GM11168 (cell line): Measurements from ENCODE around the gene RBBP8.

ENCODE experiments used
- in situ Hi-C: fragments of 300-500 bp; cut with MboI; formaldehyde crosslinking; loops from one replicate; pipeline ENCODE4 v1.12.0; 2022; ENCODE audit warnings: low sequenced_read_pairs; ENCODE audit not compliant: unreplicated experiment

The RBBP8 gene

DNA sequence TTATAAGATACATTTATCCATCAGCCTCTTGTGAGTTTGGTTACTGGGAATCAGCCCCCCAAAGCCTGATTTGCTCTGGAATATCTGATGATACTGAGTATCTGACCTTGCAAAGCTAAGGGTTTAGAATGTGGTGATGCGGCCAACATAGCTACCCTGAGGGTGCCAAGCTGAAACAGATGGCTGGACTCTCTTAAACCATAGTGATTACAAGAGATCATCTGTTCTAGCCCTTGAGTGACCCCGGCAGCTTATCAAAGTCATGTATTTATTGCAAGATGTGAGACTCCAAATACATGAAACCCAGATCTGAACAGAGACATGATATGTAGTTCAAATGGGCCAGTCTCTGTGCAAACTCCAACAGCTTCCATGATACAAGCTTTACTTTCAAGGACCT is 124.0 kb downstream of the RBBP8 start:
- in situ Hi-C loops: no loop called here

DNA sequence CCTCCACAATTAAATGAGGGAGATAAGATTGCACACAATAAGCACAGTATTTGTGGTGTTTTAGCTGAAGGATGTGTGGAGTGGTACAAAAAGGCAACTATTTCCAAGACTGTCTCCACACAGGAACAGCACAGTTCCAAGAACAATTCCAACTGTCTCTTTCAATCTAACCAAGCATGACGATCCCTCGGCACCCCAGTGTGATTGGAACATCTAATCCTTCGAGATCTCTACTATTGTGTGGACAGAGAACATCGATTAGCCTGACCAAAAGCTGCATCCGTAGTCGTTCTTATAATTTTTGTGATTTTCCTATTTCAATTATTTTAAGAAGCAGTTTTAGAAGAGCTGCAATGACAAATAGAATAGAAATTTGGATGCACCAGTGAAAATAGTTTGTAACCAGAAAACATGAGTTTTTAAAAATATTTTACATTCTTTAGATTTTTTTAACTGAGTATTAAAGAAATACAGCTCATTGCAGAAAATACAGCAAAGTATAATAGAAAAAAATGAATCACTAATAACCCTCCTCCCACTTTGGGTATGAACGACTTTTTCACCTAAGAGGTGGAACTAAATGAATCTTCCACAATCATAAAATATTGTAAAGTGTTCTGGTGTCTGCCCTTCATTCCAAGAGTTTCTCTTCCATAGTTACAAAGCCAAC is 125.8 kb downstream of the RBBP8 start:
- in situ Hi-C loops: no loop called here

DNA sequence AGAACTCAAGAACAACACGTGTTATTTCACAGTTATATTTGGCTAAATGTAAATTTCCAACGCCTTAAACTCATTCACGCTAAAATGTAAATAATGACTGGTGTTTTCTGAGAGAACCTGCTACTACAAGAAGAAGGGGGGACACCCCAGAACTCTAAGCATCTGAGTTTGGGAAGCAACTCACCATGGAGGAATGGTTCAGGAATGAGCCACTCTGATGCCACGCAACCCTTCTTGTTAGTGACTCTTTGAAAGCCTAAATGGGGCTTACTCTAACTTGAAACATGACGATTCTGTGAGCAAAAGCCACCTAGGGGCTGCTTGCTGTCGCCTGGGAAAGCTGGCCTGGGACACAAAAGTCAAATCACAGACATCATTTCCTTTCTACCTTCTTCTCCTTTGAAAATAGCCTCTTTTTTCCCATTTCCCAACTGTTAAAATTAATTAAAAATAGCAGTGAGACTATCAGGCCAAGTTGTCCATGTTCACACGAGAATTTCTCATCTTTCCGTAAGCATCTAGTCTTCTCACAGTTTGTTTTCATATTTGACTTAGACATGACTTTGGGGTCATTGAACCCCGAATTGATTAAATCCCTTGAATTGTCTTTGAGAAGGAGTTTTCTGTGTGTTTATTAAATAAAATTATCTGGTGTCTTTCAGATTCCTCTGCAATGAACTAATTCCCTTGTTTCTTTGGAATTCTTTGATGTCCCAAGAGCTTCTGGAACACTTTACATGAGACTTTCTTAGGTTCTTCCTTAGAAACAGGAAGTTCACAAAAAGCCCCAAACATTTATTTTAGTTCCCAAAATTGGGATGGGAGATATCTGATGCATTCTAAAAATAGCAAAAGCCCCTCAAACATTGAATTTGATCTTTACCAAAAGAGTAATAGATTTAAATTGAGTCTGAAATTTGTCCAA is 126.7 kb downstream of the RBBP8 start:
- in situ Hi-C loops: no loop called here

DNA sequence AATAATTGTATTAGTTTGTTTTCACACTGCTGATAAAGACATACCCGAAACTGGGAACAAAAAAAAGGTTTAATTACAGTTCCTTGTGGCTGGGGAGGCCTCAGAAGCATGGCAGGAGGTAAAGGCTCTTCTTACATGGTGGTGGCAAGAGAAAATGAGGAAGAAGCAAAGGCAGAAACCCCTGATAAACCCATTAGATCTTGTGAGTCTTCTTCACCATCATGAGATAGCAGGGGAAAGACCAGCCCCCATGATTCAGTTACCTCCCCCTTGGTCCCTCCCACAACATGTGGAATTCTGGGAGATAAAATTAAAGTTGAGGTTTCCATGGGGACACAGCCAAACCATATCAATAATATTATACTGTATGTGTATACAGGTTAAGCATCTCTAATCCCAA is 128.9 kb downstream of the RBBP8 start:
- in situ Hi-C loops: no loop called here

DNA sequence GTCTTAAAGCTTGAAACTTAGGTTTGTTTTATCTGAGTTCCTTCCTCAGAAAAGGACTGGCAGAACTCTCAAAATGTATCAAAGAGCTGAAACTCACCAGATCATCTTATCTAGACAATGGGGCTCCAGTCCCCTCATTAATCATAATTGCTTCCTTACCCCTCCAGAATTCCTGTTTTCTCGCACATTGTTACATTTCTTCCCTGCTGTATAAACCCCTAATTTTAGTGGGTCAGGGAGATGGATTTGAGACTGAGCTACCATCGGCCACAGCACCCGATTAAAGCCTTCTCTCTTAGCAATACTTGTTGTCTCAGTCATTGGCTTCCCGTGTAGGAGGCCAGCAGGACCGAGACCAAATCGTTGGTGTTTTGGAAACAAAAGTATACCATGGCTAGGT is 130.4 kb downstream of the RBBP8 start:
- in situ Hi-C loops: no loop called here

DNA sequence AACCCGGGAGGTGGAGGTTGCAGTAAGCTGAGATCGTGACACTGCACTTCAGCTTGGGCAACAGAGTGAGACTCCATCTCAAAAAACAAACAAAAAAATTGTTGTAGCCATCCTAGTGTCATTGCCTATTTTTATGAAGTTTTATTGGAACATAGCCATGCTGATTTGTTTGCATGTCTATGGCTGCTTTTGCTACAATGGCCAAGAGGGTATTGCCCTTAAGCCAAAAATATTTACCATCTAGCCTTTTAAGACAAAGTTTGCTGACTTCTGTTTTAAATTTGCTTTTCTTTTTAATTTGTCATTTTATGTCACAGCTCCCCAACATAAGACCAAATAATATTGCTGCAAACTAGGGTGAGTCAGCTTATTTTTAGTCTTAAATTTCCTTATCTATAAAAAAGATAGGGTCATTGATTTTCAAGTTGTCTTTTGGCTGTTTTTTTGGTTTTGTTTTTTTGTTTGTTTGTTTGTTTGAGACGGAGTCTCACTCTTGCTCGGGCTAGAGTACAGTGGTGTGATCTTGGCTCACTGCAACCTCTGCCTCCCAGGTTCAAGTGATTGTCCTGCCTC is 132.2 kb downstream of the RBBP8 start:
- in situ Hi-C loops: no loop called here

DNA sequence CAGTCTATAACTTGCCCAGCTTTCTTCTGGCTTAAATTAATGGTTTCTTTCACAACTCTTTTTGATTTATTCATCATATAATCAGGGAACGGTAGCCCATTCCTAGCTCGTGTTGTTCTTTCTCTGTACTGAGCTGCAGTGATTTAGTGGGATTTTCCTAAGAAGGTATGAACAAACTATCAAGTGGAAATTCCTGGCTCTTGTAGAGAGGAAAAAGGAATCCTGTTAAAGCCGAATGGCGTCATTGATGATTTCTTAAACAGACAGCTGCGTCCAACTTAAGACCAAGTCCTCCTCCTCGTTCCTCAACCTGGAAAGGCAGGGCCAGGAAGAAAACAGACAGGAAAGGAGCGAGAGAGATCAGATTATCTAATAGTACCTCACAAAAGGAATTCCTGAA is 132.9 kb downstream of the RBBP8 start:
- in situ Hi-C loops: no loop called here

DNA sequence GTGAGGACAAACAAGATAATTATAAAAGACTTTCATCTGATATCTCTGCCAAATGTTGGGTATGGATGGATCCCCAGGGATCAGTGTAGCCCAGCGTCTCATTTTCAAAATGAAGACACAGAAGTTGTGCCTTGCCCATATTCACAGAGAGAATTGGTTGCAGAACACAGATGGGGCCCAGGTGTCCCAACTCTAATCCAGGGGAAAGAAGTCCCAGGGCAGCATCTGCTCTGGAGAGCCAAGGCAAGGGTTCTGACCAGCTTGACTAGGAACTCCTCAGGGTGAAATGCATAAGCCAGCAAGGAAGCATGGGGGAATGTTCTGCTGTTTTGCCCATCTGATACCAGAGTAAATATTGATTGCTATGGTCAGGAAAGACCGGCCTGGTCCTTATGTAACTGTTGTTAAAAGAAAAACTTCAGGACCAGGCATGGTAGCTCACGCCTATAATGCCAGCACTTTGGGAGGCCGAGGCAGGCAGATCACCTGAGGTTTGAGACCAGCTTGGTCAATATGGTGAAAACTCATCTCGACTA is 133.4 kb downstream of the RBBP8 start:
- in situ Hi-C loops: no loop called here

DNA sequence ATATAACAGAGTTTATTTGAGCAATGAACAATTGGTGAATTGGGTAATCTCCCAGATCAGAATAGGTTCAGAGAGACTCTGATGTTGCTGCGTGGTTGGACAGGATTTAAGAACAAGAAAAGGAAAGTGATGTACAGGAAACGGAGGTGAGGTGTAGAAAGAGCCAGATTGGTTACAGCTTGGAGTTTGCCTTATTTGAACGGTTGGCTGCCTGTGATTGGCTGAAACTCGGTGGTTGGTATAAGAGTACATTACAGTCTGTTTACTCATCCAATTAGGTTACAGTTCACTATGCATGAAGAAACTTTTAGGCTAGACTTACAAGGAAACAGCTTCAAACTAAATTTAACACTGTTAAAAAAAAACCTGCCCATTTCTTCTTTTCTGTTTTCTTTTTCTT is 134.1 kb downstream of the RBBP8 start:
- in situ Hi-C loops: no loop called here

DNA sequence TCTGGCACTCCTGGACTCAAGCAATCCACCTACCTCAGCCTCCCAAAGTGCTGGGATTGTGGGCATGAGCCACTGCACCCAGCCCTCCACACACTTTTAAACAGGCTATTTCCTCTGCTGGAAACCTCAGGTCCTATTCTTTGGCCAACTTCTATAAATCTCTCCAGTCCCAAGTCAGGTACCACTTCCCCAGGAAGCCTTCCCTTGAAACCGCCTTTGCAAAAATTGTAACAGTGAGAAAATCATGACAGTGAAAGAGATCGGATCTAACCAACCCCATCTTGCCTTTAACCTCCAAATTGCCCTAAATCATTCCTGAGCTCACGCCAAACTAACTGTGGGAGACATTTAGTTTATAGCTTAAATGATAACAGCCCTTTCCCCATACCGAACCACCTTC is 134.9 kb downstream of the RBBP8 start:
- in situ Hi-C loops: no loop called here

DNA sequence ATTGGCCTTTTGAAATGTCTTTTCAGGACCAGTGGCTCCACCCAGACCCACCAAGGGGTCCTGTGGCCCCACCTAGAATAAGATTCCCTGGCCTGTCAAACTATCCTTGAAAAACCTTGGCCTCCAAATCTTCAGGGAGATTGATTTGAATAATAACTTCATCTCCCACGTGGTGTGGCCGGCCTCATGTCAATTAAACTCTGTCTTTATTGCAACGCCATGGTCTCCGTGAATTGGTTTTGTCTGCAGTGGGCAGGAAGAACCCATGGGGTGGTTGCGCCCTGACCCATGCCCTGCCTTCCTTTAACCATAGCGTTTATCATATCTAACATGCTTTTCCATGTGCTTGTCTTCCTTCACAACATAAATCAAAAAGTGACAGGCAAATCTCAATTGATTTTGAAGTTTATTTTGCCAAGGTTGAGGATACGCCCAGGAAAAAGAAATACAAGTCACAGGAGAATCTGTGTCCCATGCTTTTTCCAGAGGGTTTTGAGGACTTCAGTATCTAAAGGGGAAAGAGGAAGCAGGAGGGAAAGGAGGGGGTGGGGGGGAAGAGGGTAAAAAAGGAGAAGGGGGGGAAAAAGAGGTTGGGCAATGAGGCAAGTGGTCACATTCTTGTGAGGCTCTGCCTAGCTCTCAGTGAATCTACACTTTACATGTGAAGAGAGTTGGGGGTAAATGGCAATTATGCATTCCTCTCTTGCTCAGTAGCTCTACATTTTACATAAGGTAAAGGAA is 135.6 kb downstream of the RBBP8 start:
- in situ Hi-C loops: no loop called here

DNA sequence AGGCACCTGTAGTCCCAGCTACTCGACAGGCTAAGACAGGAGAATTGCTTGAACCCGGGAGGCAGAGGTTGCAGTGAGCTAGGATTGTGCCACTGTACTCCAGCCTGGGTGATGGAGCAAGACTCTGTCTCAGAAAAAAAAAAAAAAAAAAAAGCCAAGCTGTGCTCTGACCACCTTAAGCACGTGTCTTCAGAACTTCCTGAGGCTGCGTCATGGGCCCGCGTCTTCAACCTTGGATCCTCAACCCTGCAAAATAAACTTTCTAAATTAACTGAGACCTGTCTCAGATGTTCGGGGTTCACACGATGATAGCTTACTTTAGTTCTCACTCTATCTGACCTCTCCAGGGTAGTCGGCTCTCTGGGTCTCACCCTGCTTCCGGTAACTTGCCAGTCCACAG is 136.4 kb downstream of the RBBP8 start:
- in situ Hi-C loops: no loop called here

DNA sequence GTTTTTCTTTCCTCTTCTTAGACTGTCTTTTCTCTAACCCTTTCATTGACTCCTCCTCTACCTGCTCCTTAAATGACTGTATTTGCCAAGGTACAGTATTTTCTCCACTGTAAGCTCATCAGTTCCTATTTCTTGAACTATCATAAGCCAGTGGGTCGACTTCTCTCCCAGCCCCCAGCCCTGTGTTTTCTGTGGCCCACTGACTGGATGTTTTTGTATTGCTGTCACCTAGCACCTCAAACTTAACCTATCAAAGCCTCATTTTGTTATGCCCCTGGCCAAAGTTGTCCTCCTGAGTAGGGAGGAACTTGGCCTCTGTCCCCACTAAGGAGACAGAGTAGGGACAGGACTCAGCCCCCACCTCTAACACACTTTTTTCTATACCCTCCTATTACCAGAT is 136.8 kb downstream of the RBBP8 start:
- in situ Hi-C loops: no loop called here

DNA sequence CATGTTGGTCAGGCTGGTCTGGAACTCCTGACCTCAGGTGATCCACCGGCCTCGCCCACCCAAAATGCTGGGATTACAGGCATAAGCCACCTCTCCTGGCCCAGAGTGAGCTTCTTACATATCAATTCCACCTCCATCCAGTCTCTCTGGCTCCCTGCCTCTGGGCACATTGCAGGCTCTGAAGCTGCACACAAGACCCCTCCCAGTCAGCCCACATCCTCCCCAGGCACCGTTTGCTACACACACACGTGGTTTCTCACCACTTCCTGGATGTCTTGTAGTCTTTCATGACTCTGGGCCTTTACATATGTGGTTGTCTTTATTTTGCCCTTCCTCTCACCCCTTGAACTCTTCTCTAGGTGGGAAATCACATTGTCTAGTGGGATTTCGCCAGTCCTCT is 138.2 kb downstream of the RBBP8 start:
- in situ Hi-C loops: no loop called here

DNA sequence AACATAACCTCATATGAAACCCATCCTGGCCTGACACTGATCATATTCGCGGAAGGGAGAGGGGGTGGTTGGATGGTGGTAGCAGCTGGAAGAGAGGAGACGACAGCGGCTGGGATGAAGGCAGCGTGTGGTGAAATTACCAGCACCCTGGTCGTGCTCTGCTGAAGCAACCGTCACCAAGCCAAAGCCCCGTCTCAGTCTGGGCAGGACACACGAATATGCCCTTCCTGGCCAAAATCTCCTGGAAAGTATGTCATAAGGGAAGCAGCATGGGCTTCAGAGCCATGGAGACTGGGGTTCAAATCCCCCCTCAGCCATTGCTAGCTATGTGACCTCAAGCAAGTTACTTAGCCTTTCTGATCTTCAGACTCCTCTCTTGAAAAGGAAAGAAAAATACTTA is 139.0 kb downstream of the RBBP8 start:
- in situ Hi-C loops: no loop called here

DNA sequence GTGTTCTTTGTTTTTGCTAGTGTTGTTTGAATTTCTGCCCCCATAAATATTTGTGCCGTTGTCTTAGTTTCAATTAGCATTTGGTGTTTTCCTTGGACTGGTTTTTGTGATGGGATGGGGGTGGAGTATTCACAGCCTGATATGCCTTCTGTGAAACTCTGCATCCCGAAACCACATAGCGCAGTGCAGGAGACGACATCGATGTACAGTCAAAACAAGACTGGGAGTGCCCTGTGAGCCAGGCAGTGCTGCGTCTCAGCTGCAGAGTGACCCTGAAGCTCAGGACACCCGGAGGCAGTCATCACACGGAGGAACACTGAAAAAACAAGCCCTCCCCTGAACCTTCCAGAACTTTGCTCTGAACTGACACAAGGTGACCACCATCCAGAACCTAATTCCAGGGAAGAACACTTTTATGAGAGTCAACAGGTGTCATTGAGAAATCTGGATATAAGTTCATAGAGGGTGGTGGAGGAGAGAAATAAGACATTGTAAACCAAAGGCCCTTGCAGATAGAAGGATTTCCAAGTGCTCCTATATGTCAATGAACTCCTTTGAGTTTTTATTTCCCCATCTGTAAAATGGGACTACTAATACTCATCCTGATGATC is 141.0 kb downstream of the RBBP8 start:
- in situ Hi-C loops: no loop called here
